MM.1S (cell line): ENCODE results near the gene NET1.

Source experiments
- DNase-seq: peaks from one replicate; pipeline ENCODE4 v3.0.0-alpha.2; 2015
- H2AFZ ChIP-seq: fragments of 300-600 bp; sonication (generic); 2 replicates; pipeline ENCODE4 v1.6.0; 2016; ENCODE audit warnings: antibody characterized with exemption, low read length
- H3F3A ChIP-seq: fragments of 300-600 bp; sonication (generic); 2 replicates; pipeline ENCODE4 v1.6.1; 2016; ENCODE audit warnings: mild to moderate bottlenecking, antibody characterized with exemption, low read length, moderate library complexity, mixed read lengths; ENCODE audit not compliant: insufficient read depth
- H3K27ac ChIP-seq: fragments of 300-600 bp; sonication (generic); 2 replicates; pipeline ENCODE4 v1.5.1; 2016; ENCODE audit warnings: mild to moderate bottlenecking, low read length
- H3K27me3 ChIP-seq: fragments of 300-600 bp; sonication (generic); replicated peaks from 2 replicates; pipeline ENCODE4 v1.6.0; 2016; ENCODE audit warnings: low read length; ENCODE audit not compliant: insufficient read depth
- H3K36me3 ChIP-seq: fragments of 300-600 bp; sonication (generic); replicated peaks from 2 replicates; pipeline ENCODE4 v1.6.1; 2016; ENCODE audit warnings: mild to moderate bottlenecking, low read length, mixed read lengths; ENCODE audit not compliant: insufficient read depth
- H3K4me1 ChIP-seq: fragments of 300-600 bp; sonication (generic); 2 replicates; pipeline ENCODE4 v1.6.1; 2016; ENCODE audit warnings: low read length, mixed read lengths
- H3K4me2 ChIP-seq: fragments of 300-600 bp; sonication (generic); 2 replicates; pipeline ENCODE4 v1.6.0; 2016; ENCODE audit warnings: low read depth, low read length
- H3K4me3 ChIP-seq: fragments of 300-600 bp; sonication (generic); 2 replicates; pipeline ENCODE4 v1.5.1; 2016; ENCODE audit warnings: low read length, mixed read lengths
- H3K79me2 ChIP-seq: fragments of 300-600 bp; sonication (generic); 2 replicates; pipeline ENCODE4 v1.6.1; 2016; ENCODE audit warnings: mixed run types, low read length, mixed read lengths
- H3K9ac ChIP-seq: fragments of 300-600 bp; sonication (generic); 2 replicates; pipeline ENCODE4 v1.6.1; 2016; ENCODE audit warnings: low read length, mixed read lengths
- H3K9me2 ChIP-seq: fragments of 300-600 bp; sonication (generic); replicated peaks from 2 replicates; pipeline ENCODE4 v1.6.1; 2016; ENCODE audit warnings: mild to moderate bottlenecking, low read length, mixed read lengths; ENCODE audit not compliant: insufficient read depth
- H3K9me3 ChIP-seq: fragments of 300-600 bp; sonication (generic); replicated peaks from 2 replicates; pipeline ENCODE4 v1.6.1; 2016; ENCODE audit warnings: mild to moderate bottlenecking, low read length, mixed read lengths; ENCODE audit not compliant: insufficient read depth
- H4K20me1 ChIP-seq: fragments of 300-600 bp; sonication (generic); 2 replicates; pipeline ENCODE4 v1.6.1; 2016; ENCODE audit warnings: mild to moderate bottlenecking, low read length, moderate library complexity, mixed read lengths; ENCODE audit not compliant: insufficient read depth
- CTCF ChIP-seq: fragments of 300-600 bp; sonication (generic); IDR thresholded peaks from 2 replicates; pipeline ENCODE4 v1.5.1; 2016; ENCODE audit warnings: antibody characterized with exemption, low read length, mixed read lengths
- EZH2 ChIP-seq: fragments of 300-600 bp; sonication (generic); optimal IDR thresholded peaks from 2 replicates; pipeline ENCODE3; 2017; ENCODE audit warnings: low read depth, mild to moderate bottlenecking, antibody characterized with exemption, low read length, mixed read lengths
- EZH2phosphoT487 ChIP-seq: fragments of 300-600 bp; sonication (generic); IDR thresholded peaks from 2 replicates; pipeline ENCODE4 v1.6.1; 2018; ENCODE audit warnings: antibody characterized with exemption, low read length

NET1 gene

GRCh38 chr10:5506246-5506645 lies 93.9 kb downstream of the NET1 start:
- no peaks in the 10 kb centered on the region for H3K27me3 ChIP-seq

GRCh38 chr10:5506751-5507648 lies 94.6 kb downstream of the NET1 start:
- Histone ChIP-seq H3K4me1 (no peaks in the 10 kb centered on the region), H3K27ac (no peak overlapping the region), H3K9ac (no peak overlapping the region)

More at GRCh38 chr10:5506246-5506645, 93.9 kb downstream of the NET1 start:
- Histone ChIP-seq H3K4me1 (no peaks in the 10 kb centered on the region), H3K4me3 (no peak overlapping the region), H3K9me2 (no peaks in the 10 kb centered on the region), H3K27ac (no peak overlapping the region), H3K36me3 (no peaks in the 10 kb centered on the region), H3F3A (no peaks in the 10 kb centered on the region), H3K79me2 (no peaks in the 10 kb centered on the region), H2AFZ (no peak overlapping the region), H4K20me1 (no peaks in the 10 kb centered on the region), H3K9ac (no peak overlapping the region), H3K4me2 (no peak overlapping the region), H3K9me3 (no peaks in the 10 kb centered on the region)
- DNase-seq = no peak
- TF ChIP-seq EZH2 (no peak), EZH2phosphoT487 (no peak), CTCF (no peak)

DNA sequence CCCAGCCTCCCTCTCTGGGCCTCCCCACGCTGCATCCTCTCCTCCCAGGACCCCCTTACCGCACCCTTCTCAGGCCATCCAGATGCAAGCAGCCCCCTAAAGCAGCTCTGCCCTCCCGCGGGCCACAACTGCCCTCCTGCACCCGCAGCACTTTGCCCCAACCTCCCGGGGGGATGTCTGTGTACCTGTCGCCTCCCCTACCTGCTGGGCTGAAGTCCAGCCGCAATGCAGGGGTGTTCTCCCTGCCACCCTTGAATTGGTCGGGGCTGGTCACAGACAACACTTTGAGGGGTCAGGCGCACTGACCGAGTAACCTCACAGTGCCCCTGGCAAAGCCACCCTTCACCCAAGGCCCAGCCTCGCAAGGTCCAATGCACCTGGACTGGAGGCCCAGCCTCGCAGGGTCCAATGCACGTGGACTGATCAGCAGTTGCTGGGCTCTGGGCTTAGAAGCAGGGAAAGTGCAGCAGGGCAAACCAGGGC lies 95.3 kb downstream of the NET1 start:
- Histone ChIP-seq H3K27me3 (no peaks in the 10 kb centered on the region), H3K9me2 (no peaks in the 10 kb centered on the region), H3K4me3 (no peak overlapping the region), H3K36me3 (no peaks in the 10 kb centered on the region), H2AFZ (no peak overlapping the region), H3K79me2 (no peaks in the 10 kb centered on the region), H3K4me2 (no peak overlapping the region), H3K4me1 (no peaks in the 10 kb centered on the region), H4K20me1 (no peaks in the 10 kb centered on the region), H3F3A (no peaks in the 10 kb centered on the region), H3K9ac (no peak overlapping the region), H3K27ac (no peak overlapping the region), H3K9me3 (no peaks in the 10 kb centered on the region)
- TF ChIP-seq EZH2phosphoT487 = no peak
- no peak for TF ChIP-seq EZH2
- no peak for TF ChIP-seq CTCF
- no peak for DNase-seq

More at GRCh38 chr10:5506751-5507648, 94.6 kb downstream of the NET1 start:
- Histone ChIP-seq H3K4me3 (no peak overlapping the region), H2AFZ (no peak overlapping the region), H3K36me3 (no peaks in the 10 kb centered on the region), H3K27me3 (no peaks in the 10 kb centered on the region), H3K79me2 (no peaks in the 10 kb centered on the region), H3K9me3 (no peaks in the 10 kb centered on the region), H4K20me1 (no peaks in the 10 kb centered on the region), H3F3A (no peaks in the 10 kb centered on the region), H3K4me2 (no peak overlapping the region), H3K9me2 (no peaks in the 10 kb centered on the region)
- TF ChIP-seq EZH2phosphoT487 (no peak), EZH2 (no peak), CTCF (no peak)
- no peak for DNase-seq
